Measurements from ENCODE around the gene ARHGAP26.

- TF ChIP-seq POLR2A (IDR thresholded peaks at IDR 0.05) (no peak), CTCF (IDR thresholded peaks at IDR 0.05) (no peak)
Measured at GRCh38 chr5:142973932-142974331, 203.8 kb downstream of the ARHGAP26 start.
